Endodermal cell (in vitro differentiated cells): ENCODE measurements around the gene POU4F1. TPM values are rescaled to one million over a fixed set of nuclear protein-coding genes. Genes with fewer than 3 reads are reported as not detected.

ENCODE experiments used
- DNase-seq: peaks from one replicate; pipeline ENCODE4 v3.0.0-alpha.2; 2017
- H3K27ac ChIP-seq: 2 replicates; pipeline ENCODE4 v1.5.1; 2013; ENCODE audit warnings: mild to moderate bottlenecking, low read depth, low read length, moderate library complexity
- H3K27me3 ChIP-seq: 2 replicates; pipeline ENCODE4 v1.6.1; 2013; ENCODE audit warnings: mild to moderate bottlenecking, low read length, moderate library complexity; ENCODE audit not compliant: insufficient read depth, control insufficient read depth, poor library complexity, severe bottlenecking
- H3K36me3 ChIP-seq: 2 replicates; pipeline ENCODE4 v1.7.0; 2013; ENCODE audit warnings: mild to moderate bottlenecking, low read length, moderate library complexity; ENCODE audit not compliant: control insufficient read depth, insufficient read depth
- H3K4me1 ChIP-seq: one replicate; pipeline ENCODE4 v1.7.0; 2013; ENCODE audit warnings: low read length; ENCODE audit not compliant: control insufficient read depth, insufficient read depth
- H3K4me3 ChIP-seq: 2 replicates; pipeline ENCODE4 v1.5.1; 2013; ENCODE audit warnings: mild to moderate bottlenecking, low read length, moderate library complexity
- H3K9ac ChIP-seq: 2 replicates; pipeline ENCODE4 v1.6.1; 2013; ENCODE audit warnings: mild to moderate bottlenecking, low read length, moderate library complexity; ENCODE audit not compliant: poor library complexity, severe bottlenecking; ENCODE audit errors: extremely low read depth
- H3K9me3 ChIP-seq: 2 replicates; pipeline ENCODE4 v1.6.1; 2013; ENCODE audit warnings: mild to moderate bottlenecking, low read length, moderate library complexity; ENCODE audit not compliant: control insufficient read depth
- H3K27ac Mint-ChIP-seq: 2 replicates; pipeline ENCODE4 v1.8.0; 2020; ENCODE audit warnings: mixed read lengths
- H3K27me3 Mint-ChIP-seq: 2 replicates; pipeline ENCODE4 v1.8.0; 2021; ENCODE audit warnings: mild to moderate bottlenecking, mixed read lengths; ENCODE audit not compliant: insufficient read depth
- H3K36me3 Mint-ChIP-seq: 2 replicates; pipeline ENCODE4 v1.8.0; 2020; ENCODE audit warnings: low read depth, mixed read lengths
- H3K4me1 Mint-ChIP-seq: 2 replicates; pipeline ENCODE4 v1.8.0; 2020; ENCODE audit warnings: mixed read lengths
- H3K4me3 Mint-ChIP-seq: 2 replicates; pipeline ENCODE4 v1.8.0; 2020; ENCODE audit warnings: mild to moderate bottlenecking, moderate library complexity, mixed read lengths
- H3K9me3 Mint-ChIP-seq: 2 replicates; pipeline ENCODE4 v1.8.0; 2020; ENCODE audit warnings: mild to moderate bottlenecking, mixed read lengths
- CTCF ChIP-seq: fragments of 200-600 bp; sonication (generic); conservative IDR thresholded peaks from 2 replicates; pipeline ENCODE4 v1.5.0; 2021; ENCODE audit warnings: antibody characterized with exemption, mild to moderate bottlenecking
- WGBS, 2 experiments: methylation state at CpG; one replicate each; pipeline versions ENCODE4 v1.1.5 to v1.1.7; 2013; ENCODE audit warnings: missing lambda C conversion rate in 2 of 2, mixed read lengths in 1 of 2; ENCODE audit not compliant: insufficient coverage in 1 of 2, insufficient read length in 1 of 2; 5-methylcytosine and 5-hydroxymethylcytosine counted together
- total RNA-seq, 2 donors: library from RNA; stranded (reverse); fragmentation: NEBNext Ultra II Directional in 1 of 2; extraction: Animal tissue kit (Norgen Biotek cat#: 25700) in 1 of 2; gene quantifications; 2 replicates in 1 of 2; 3 replicates in 1 of 2; pipeline ENCODE4 v1.2.1, GENCODE V29; 2021

Gene POU4F1
- total RNA-seq, 2 donors from 2014 or later, result 0.11 to 0.15 TPM

- Histone ChIP-seq H3K9me3 (no peaks in the 10 kb centered on the region), H3K4me3 (no peak overlapping the region)
- peaks cover 77% of the 10 kb centered on the region for H3K27me3 Mint-ChIP-seq
These were observed 16.6 kb downstream of the POU4F1 start for GRCh38 chr13:78586706-78587105.

GRCh38 chr13:78576261-78576660 is 27.1 kb downstream of the POU4F1 start:
- Mint-ChIP-seq H3K4me3 (no peak overlapping the region), H3K4me1 (no peaks in the 10 kb centered on the region), H3K27me3 (peaks cover 18% of the 10 kb centered on the region), H3K36me3 (no peaks in the 10 kb centered on the region), H3K9me3 (no peaks in the 10 kb centered on the region), H3K27ac (no peak overlapping the region)
- H3K27ac ChIP-seq, result no peak overlapping the region
- no peak overlapping the region for H3K9ac ChIP-seq
- no peaks in the 10 kb centered on the region for H3K36me3 ChIP-seq
- DNase-seq, result no peak
- no peak overlapping the region for H3K4me3 ChIP-seq
- H3K4me1 ChIP-seq, result no peaks in the 10 kb centered on the region
- H3K27me3 ChIP-seq, result no peaks in the 10 kb centered on the region
- WGBS, 2 experiments, result 92 to 98% methylated on average over 4 of the region's 4 CpGs
- no peaks in the 10 kb centered on the region for H3K9me3 ChIP-seq
- TF ChIP-seq CTCF, result no peak

More at GRCh38 chr13:78586706-78587105, 16.6 kb downstream of the POU4F1 start:
- no peaks in the 10 kb centered on the region for H3K4me1 ChIP-seq
- WGBS, 2 experiments, result 7% methylated on average over 5 to 19 of the region's 21 CpGs
- Mint-ChIP-seq H3K4me3 (no peak overlapping the region), H3K9me3 (no peaks in the 10 kb centered on the region), H3K4me1 (peaks cover 2% of the 10 kb centered on the region), H3K36me3 (no peaks in the 10 kb centered on the region), H3K27ac (no peak overlapping the region)
- no peak overlapping the region for H3K9ac ChIP-seq
- peak; percentile 94 for TF ChIP-seq CTCF
- H3K27ac ChIP-seq, result no peak overlapping the region
- peak; percentile 92 for DNase-seq
- peaks cover 65% of the 10 kb centered on the region for H3K27me3 ChIP-seq
- H3K36me3 ChIP-seq, result no peaks in the 10 kb centered on the region

GRCh38 chr13:78572459-78572858 is 30.9 kb downstream of the POU4F1 start:
- no peaks in the 10 kb centered on the region for H3K9me3 Mint-ChIP-seq
- no peak overlapping the region for H3K27ac Mint-ChIP-seq
- Histone ChIP-seq H3K4me3 (no peak overlapping the region), H3K9me3 (no peaks in the 10 kb centered on the region), H3K27ac (no peak overlapping the region), H3K4me1 (no peaks in the 10 kb centered on the region), H3K27me3 (no peaks in the 10 kb centered on the region), H3K9ac (no peak overlapping the region), H3K36me3 (no peaks in the 10 kb centered on the region)
- WGBS, 2 experiments, result 96 to 100% methylated on average over 4 to 5 of the region's 5 CpGs
- H3K36me3 Mint-ChIP-seq, result no peaks in the 10 kb centered on the region
- no peaks in the 10 kb centered on the region for H3K4me1 Mint-ChIP-seq
- H3K4me3 Mint-ChIP-seq, result no peak overlapping the region
- H3K27me3 Mint-ChIP-seq, result peaks cover 5% of the 10 kb centered on the region
- TF ChIP-seq CTCF, result no peak
- no peak for DNase-seq
